ENCODE results near the gene PAQR4.
"Not testable (repeated sequence)": the region's sequence is repeated elsewhere in the genome, so short reads cannot be mapped to it uniquely, and the experiment has no call there.

The PAQR4 gene

GRCh38 chr16:2933701-2934100 is 35.4 kb upstream of the PAQR4 start:
- H3K4me3 ChIP-seq (ENCODE audit: control insufficient read depth, low read depth, low read length), result no peak overlapping the region
- DNase-seq (ENCODE audit: low read depth), result no peak
- TF ChIP-seq, protein P1, sequence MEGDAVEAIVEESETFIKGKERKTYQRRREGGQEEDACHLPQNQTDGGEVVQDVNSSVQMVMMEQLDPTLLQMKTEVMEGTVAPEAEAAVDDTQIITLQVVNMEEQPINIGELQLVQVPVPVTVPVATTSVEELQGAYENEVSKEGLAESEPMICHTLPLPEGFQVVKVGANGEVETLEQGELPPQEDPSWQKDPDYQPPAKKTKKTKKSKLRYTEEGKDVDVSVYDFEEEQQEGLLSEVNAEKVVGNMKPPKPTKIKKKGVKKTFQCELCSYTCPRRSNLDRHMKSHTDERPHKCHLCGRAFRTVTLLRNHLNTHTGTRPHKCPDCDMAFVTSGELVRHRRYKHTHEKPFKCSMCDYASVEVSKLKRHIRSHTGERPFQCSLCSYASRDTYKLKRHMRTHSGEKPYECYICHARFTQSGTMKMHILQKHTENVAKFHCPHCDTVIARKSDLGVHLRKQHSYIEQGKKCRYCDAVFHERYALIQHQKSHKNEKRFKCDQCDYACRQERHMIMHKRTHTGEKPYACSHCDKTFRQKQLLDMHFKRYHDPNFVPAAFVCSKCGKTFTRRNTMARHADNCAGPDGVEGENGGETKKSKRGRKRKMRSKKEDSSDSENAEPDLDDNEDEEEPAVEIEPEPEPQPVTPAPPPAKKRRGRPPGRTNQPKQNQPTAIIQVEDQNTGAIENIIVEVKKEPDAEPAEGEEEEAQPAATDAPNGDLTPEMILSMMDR (IDR thresholded peaks at IDR 0.05; ENCODE audit: control insufficient read depth, insufficient read depth, low read depth, low read length, missing control alignments), result no peak

DNA sequence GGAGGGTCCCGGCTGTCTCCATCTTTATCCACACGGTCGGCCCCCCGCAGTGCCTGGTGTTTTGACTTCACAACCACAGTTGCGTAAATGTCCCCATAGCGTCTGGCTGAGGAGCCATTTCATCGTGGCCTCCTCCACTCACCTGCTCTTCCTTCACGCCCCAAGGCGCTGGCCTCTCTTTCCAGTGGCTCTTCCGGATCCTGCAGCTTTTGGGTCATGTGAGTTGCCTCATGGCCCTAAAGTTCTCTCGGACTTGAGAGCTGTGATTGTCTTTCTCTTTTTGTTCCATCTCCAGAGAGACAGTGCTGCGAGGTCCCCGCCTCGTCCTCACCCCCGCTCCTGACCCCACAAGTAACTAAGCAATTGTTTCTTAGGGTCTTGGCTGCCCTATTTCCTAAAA is 34.7 kb upstream of the PAQR4 start:
- no peak overlapping the region for H3K4me3 ChIP-seq (ENCODE audit: control insufficient read depth, low read depth, low read length)
- no peak for DNase-seq (ENCODE audit: low read depth)
- TF ChIP-seq, protein P1 (IDR thresholded peaks at IDR 0.05; ENCODE audit: control insufficient read depth, insufficient read depth, low read depth, low read length, missing control alignments), result no peak

DNA sequence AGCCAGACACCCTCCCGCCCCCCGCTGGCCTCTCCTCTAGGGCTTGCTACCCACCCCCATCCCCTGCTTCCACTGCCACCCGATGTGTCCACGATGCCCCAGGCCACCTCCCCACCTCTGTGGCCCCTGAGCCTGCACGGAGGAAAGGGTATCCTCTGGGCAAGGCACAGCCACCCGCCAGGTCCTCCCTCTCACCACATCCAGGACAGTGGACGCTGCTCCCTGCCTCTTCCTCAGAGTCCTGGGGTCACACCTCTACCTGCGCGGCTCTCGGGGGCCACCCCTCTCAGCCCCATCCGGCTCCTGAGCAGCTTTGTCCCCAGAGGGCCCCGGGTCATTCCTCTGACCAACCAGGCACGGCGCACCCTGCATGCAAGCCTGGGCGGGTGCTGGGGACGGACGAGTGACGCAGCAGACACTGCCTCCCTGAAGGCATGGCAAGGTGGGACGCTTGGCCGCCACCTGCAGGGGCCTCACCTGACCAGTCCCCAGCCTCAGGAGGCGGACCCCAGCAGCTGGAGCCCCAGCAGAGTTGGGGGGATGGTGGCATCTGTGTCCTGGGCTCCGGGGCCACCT is 32.6 kb upstream of the PAQR4 start:
- DNase-seq (ENCODE audit: low read depth), result no peak
- H3K4me3 ChIP-seq (ENCODE audit: control insufficient read depth, low read depth, low read length), result no peak overlapping the region
- TF ChIP-seq, protein P1 (IDR thresholded peaks at IDR 0.05; ENCODE audit: control insufficient read depth, insufficient read depth, low read depth, low read length, missing control alignments), result no peak

DNA sequence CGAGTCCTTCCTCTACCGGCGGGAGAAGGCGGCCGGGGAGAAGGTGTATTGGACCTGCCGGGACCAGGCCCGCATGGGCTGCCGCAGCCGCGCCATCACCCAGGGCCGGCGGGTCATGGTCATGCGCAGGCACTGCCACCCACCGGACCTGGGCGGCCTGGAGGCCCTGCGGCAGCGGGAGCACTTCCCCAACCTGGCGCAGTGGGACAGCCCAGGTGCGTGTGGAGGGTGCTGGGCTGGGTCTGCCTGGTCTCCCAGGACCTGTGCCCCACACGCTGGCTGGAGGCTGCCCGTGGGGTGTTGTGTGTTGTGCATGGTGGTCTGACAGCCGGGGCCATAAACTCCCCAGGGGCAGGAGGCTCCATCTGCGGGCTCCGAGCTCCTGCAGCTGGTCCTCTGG is 32.0 kb upstream of the PAQR4 start:
- DNase-seq (ENCODE audit: low read depth), result no peak
- no peak overlapping the region for H3K4me3 ChIP-seq (ENCODE audit: control insufficient read depth, low read depth, low read length)
- TF ChIP-seq, protein P1 (IDR thresholded peaks at IDR 0.05; ENCODE audit: control insufficient read depth, insufficient read depth, low read depth, low read length, missing control alignments), result no peak

DNA sequence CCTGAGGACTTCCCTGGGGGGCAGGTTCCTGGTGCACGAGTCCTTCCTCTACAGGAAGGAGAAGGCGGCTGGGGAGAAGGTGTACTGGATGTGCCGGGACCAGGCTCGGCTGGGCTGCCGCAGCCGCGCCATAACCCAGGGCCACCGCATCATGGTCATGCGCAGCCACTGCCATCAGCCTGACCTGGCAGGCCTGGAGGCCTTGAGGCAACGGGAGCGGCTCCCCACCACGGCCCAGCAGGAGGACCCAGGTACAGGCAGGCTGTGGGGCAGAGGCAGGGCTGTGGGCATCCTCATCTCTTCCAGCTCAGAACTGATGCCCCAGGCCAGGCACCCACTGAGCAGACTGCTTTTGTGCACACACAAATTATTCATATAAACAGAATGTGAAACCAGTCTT is 30.9 kb upstream of the PAQR4 start:
- DNase-seq (ENCODE audit: low read depth), result no peak
- no peak overlapping the region for H3K4me3 ChIP-seq (ENCODE audit: control insufficient read depth, low read depth, low read length)
- TF ChIP-seq, protein P1 (IDR thresholded peaks at IDR 0.05; ENCODE audit: control insufficient read depth, insufficient read depth, low read depth, low read length, missing control alignments), result no peak

DNA sequence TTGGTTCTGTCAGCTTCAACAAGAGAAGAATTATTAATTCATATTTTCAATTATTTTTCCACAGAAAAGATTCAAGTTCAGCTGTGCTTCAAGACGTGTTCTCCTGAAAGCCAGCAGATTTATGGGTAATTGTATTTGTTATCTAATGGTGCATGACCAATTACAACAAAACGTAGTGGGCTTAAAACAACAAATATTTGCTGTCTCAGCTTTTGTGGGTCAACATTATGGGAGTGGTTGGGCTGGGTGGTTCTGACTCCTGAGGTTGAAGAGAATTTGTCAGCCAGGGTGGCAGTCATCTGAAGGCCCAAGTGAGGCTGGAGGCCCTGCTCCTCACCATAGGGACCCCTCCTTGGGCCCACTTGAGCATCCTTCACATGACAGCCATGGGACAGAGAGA is 29.2 kb upstream of the PAQR4 start:
- H3K4me3 ChIP-seq (ENCODE audit: control insufficient read depth, low read depth, low read length), result no peak overlapping the region
- TF ChIP-seq, protein P1 (IDR thresholded peaks at IDR 0.05; ENCODE audit: control insufficient read depth, insufficient read depth, low read depth, low read length, missing control alignments), result no peak
- DNase-seq (ENCODE audit: low read depth), result no peak

GRCh38 chr16:2942045-2942444 is 27.1 kb upstream of the PAQR4 start:
- TF ChIP-seq, protein P1 (IDR thresholded peaks at IDR 0.05; ENCODE audit: control insufficient read depth, insufficient read depth, low read depth, low read length, missing control alignments), result no peak

DNA sequence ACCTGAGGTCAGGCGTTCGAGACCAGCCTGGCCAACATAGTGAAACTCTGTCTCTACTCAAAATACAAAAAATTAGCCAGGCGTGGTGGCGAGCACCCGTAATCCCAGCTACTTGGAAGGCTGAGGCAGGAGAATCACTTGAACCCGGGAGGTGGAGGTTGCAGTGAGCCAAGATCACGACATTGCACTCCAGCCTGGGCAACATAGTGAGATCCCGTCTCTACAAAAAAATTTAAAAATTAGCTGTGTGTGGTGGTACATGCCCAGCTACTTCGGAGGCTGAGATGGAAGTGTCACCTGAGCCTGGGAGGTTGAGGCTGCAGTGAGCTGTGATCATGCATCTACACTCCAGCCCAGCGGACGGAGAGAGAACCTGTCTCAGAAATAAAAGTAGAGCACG is 25.4 kb upstream of the PAQR4 start:
- not testable (repeated sequence) for DNase-seq (ENCODE audit: low read depth); H3K4me3 ChIP-seq (ENCODE audit: control insufficient read depth, low read depth, low read length)

More at GRCh38 chr16:2942045-2942444, 27.1 kb upstream of the PAQR4 start:
- DNase-seq (ENCODE audit: low read depth), result no peak
- H3K4me3 ChIP-seq (ENCODE audit: control insufficient read depth, low read depth, low read length), result no peak overlapping the region
